DOHH2 (cell line): ENCODE data around the gene CHST13.

Experiments used
- CTCF ChIP-seq: fragments of 200-600 bp; sonication (generic); IDR thresholded peaks from one replicate; pipeline ENCODE4 v1.5.1; 2014; ENCODE audit warnings: antibody characterized with exemption, mild to moderate bottlenecking, low read depth, low read length; ENCODE audit not compliant: poor library complexity, severe bottlenecking
- EZH2phosphoT487 ChIP-seq: fragments of 200-600 bp; sonication (generic); IDR thresholded peaks from 2 replicates; pipeline ENCODE4 v1.6.1; 2017; ENCODE audit warnings: borderline replicate concordance, mild to moderate bottlenecking, antibody characterized with exemption, low read length, moderate library complexity, mixed read lengths

- TF ChIP-seq CTCF (no peak), EZH2phosphoT487 (no peak)
Measured at GRCh38 chr3:126510308-126510910, 13.5 kb upstream of the CHST13 start.
